Nephron (organoid): ENCODE data around the gene ELAVL2.

Source experiments
- H3K27ac Mint-ChIP-seq, 3 experiments: 2 replicates each; pipeline ENCODE4 v1.8.0; 2020; ENCODE audit warnings: mixed read lengths in 3 of 3, mild to moderate bottlenecking in 2 of 3, moderate library complexity in 1 of 3
- H3K27me3 Mint-ChIP-seq: 2 replicates; pipeline ENCODE4 v1.8.0; 2021; ENCODE audit warnings: low read depth, mild to moderate bottlenecking, moderate library complexity, mixed read lengths
- H3K36me3 Mint-ChIP-seq: 2 replicates; pipeline ENCODE4 v1.8.0; 2020; ENCODE audit warnings: low read depth, mixed read lengths
- H3K4me1 Mint-ChIP-seq: 2 replicates; pipeline ENCODE4 v1.8.0; 2020; ENCODE audit warnings: mixed read lengths
- H3K4me3 Mint-ChIP-seq, 3 experiments: 2 replicates each; pipeline ENCODE4 v1.8.0; 2020; ENCODE audit warnings: mild to moderate bottlenecking in 3 of 3, mixed read lengths in 3 of 3, moderate library complexity in 2 of 3
- H3K9me3 Mint-ChIP-seq: 2 replicates; pipeline ENCODE4 v1.8.0; 2020; ENCODE audit warnings: mixed read lengths
- CTCF ChIP-seq, 3 experiments: fragments of 200-600 bp; sonication (generic); IDR thresholded peaks; one replicate each; pipeline ENCODE4 v1.5.0; 2021; ENCODE audit warnings: antibody characterized with exemption in 3 of 3; ENCODE audit not compliant: unreplicated experiment in 3 of 3

ELAVL2 gene

GRCh38 chr9:23659346-23660006 is 166.6 kb downstream of the ELAVL2 start:
- Mint-ChIP-seq H3K4me3 (no peak overlapping the region), H3K4me1 (peaks cover 5% of the 10 kb centered on the region), H3K27ac (no peak overlapping the region), H3K9me3 (no peaks in the 10 kb centered on the region), H3K36me3 (no peaks in the 10 kb centered on the region), H3K27me3 (no peaks in the 10 kb centered on the region)
- no peak for TF ChIP-seq CTCF (IDR thresholded peaks at IDR 0.05; ENCODE audit: unreplicated experiment in 3 of 3)

GRCh38 chr9:23658376-23659258 is 167.4 kb downstream of the ELAVL2 start:
- H3K9me3 Mint-ChIP-seq = no peaks in the 10 kb centered on the region
- no peaks in the 10 kb centered on the region for H3K27me3 Mint-ChIP-seq
- H3K27ac Mint-ChIP-seq = no peak overlapping the region
- H3K4me1 Mint-ChIP-seq = peaks cover 4% of the 10 kb centered on the region
- no peak overlapping the region for H3K4me3 Mint-ChIP-seq
- H3K36me3 Mint-ChIP-seq = no peaks in the 10 kb centered on the region
- no peak for TF ChIP-seq CTCF (IDR thresholded peaks at IDR 0.05; ENCODE audit: unreplicated experiment in 3 of 3)

GRCh38 chr9:23651051-23651450 is 175.0 kb downstream of the ELAVL2 start:
- H3K27me3 Mint-ChIP-seq = no peaks in the 10 kb centered on the region
- H3K36me3 Mint-ChIP-seq = peaks cover 5% of the 10 kb centered on the region
- H3K9me3 Mint-ChIP-seq = no peaks in the 10 kb centered on the region
- H3K4me3 Mint-ChIP-seq = no peak overlapping the region
- no peak overlapping the region for H3K27ac Mint-ChIP-seq
- TF ChIP-seq CTCF (IDR thresholded peaks at IDR 0.05; ENCODE audit: unreplicated experiment in 3 of 3) = no peak
- no peaks in the 10 kb centered on the region for H3K4me1 Mint-ChIP-seq

- H3K4me3 Mint-ChIP-seq = no peak overlapping the region
- no peak for TF ChIP-seq CTCF (IDR thresholded peaks at IDR 0.05; ENCODE audit: unreplicated experiment in 3 of 3)
- no peak overlapping the region for H3K27ac Mint-ChIP-seq
- no peaks in the 10 kb centered on the region for H3K4me1 Mint-ChIP-seq
- H3K36me3 Mint-ChIP-seq = peaks cover 5% of the 10 kb centered on the region
- no peaks in the 10 kb centered on the region for H3K9me3 Mint-ChIP-seq
- H3K27me3 Mint-ChIP-seq = no peaks in the 10 kb centered on the region
These were observed 177.4 kb downstream of the ELAVL2 start for GRCh38 chr9:23648651-23649050.

- H3K27me3 Mint-ChIP-seq = no peaks in the 10 kb centered on the region
- H3K9me3 Mint-ChIP-seq = no peaks in the 10 kb centered on the region
- no peak for TF ChIP-seq CTCF (IDR thresholded peaks at IDR 0.05; ENCODE audit: unreplicated experiment in 3 of 3)
- no peak overlapping the region for H3K27ac Mint-ChIP-seq
- H3K4me1 Mint-ChIP-seq = no peaks in the 10 kb centered on the region
- H3K4me3 Mint-ChIP-seq = no peak overlapping the region
- H3K36me3 Mint-ChIP-seq = peaks cover 5% of the 10 kb centered on the region
These were observed 181.1 kb downstream of the ELAVL2 start for GRCh38 chr9:23644896-23645295.
